GM12878 (cell line): Measurements from ENCODE around the gene GTPBP3. TPM values are rescaled to one million over a fixed set of nuclear protein-coding genes. Genes with fewer than 3 reads are reported as not detected.

Experiments
- ATAC-seq: fragments of 200-7000 bp; cut with Tn5 transposase; 3 replicates; pipeline ENCODE4 v1.9.1; 2020; ENCODE audit warnings: mild to moderate bottlenecking, moderate library complexity
- BruUV-seq: library from RNA; stranded (reverse); fragments of 400-500 nt; replicated peaks from 2 replicates; lab custom pipeline; 2021; lab: Mats Ljungman, UMichigan
- CTCF ChIA-PET: fragments of 300-600 bp; sonication (Branson Sonifier 250); formaldehyde crosslinking; extraction: SDS; loops from one replicate; lab custom pipeline; 2021; ENCODE audit warnings: inconsistent platforms; lab: Yijun Ruan, JAX
- POLR2A ChIA-PET: fragments of 350-600 bp; formaldehyde crosslinking; extraction: SDS; loops from one replicate; lab custom pipeline; 2021; ENCODE audit warnings: inconsistent platforms; lab: Charles Lee
- RAD21 ChIA-PET: fragments of 300-600 bp; sonication (Branson Sonifier 250); formaldehyde crosslinking; loops from one replicate; lab custom pipeline; 2023; ENCODE audit warnings: antibody characterized with exemption; ENCODE audit not compliant: unreplicated experiment; lab: Charles Lee
- SMC1A ChIA-PET: fragments of 300-600 bp; sonication (Branson Sonifier 250); formaldehyde crosslinking; loops from one replicate; lab custom pipeline; 2023; ENCODE audit not compliant: unreplicated experiment, uncharacterized antibody; lab: Charles Lee
- DNase-seq: peaks from one replicate; pipeline ENCODE4 v3.0.0-alpha.2; 2011; ENCODE audit warnings: low read depth, low spot score
- FAIRE-seq: peaks from 3 replicates; lab custom pipeline; 2011; peaks lifted over from hg19 to GRCh38; lab: Jason Lieb, UNC
- H2AFZ ChIP-seq: 2 replicates; pipeline ENCODE4 v1.6.0; 2011; ENCODE audit warnings: low read depth, low read length, control low read depth; ENCODE audit not compliant: control insufficient read depth
- H3K27ac ChIP-seq: 2 replicates; pipeline ENCODE4 v1.5.1; 2011; ENCODE audit warnings: control low read depth; ENCODE audit not compliant: control insufficient read depth, insufficient read depth
- H3K27me3 ChIP-seq, 2 experiments: replicated peaks in 1 of 2; 2 replicates each; pipeline versions ENCODE4 v1.6.0 to v1.6.1; 2011; ENCODE audit warnings: low read length in 1 of 2; ENCODE audit not compliant: control insufficient read depth in 2 of 2, insufficient read depth in 2 of 2
- H3K36me3 ChIP-seq, 2 experiments: 2 replicates each; pipeline ENCODE4 v1.5.1; 2011; ENCODE audit warnings: low read length in 1 of 2; ENCODE audit not compliant: control insufficient read depth in 2 of 2, insufficient read depth in 2 of 2
- H3K4me1 ChIP-seq: 2 replicates; pipeline ENCODE4 v1.6.1; 2011; ENCODE audit warnings: mild to moderate bottlenecking, low read length, moderate library complexity, mixed read lengths; ENCODE audit not compliant: control insufficient read depth, insufficient read depth
- H3K4me2 ChIP-seq: 2 replicates; pipeline ENCODE4 v1.6.0; 2011; ENCODE audit warnings: control low read depth; ENCODE audit not compliant: control insufficient read depth, insufficient read depth
- H3K4me3 ChIP-seq: fragments of 200-600 bp; sonication (generic); 2 replicates; pipeline ENCODE4 v1.5.1; 2016
- H3K79me2 ChIP-seq: 2 replicates; pipeline ENCODE4 v1.6.0; 2011; ENCODE audit warnings: low read length; ENCODE audit not compliant: control insufficient read depth, insufficient read depth
- H3K9ac ChIP-seq: 2 replicates; pipeline ENCODE4 v1.8.0; 2011; ENCODE audit warnings: low read length, control low read depth, mixed read lengths; ENCODE audit not compliant: control insufficient read depth, insufficient read depth
- H3K9me3 ChIP-seq: replicated peaks from 3 replicates; pipeline ENCODE4 v1.5.1; 2011; ENCODE audit warnings: mild to moderate bottlenecking, low read length; ENCODE audit not compliant: control insufficient read depth, insufficient read depth
- H4K20me1 ChIP-seq: 2 replicates; pipeline ENCODE4 v1.6.0; 2011; ENCODE audit not compliant: control insufficient read depth, insufficient read depth
- E2F4 ChIP-seq: IDR thresholded peaks from 2 replicates; pipeline ENCODE4 v1.6.1; 2012; ENCODE audit warnings: low read depth, low read length, improper control_type of control experiment
- KDM1A ChIP-seq: fragments of 200-600 bp; sonication (generic); IDR thresholded peaks from 2 replicates; pipeline ENCODE4 v1.6.1; 2016; ENCODE audit warnings: borderline replicate concordance
- LARP7 ChIP-seq: fragments of 450-650 bp; IDR thresholded peaks from 2 replicates; pipeline ENCODE4 v1.6.1; 2017; ENCODE audit warnings: mild to moderate bottlenecking
- MTA3 ChIP-seq: IDR thresholded peaks from 2 replicates; pipeline ENCODE4 v1.6.1; 2012; ENCODE audit warnings: low read length, inconsistent platforms, borderline replicate concordance
- MYC ChIP-seq: IDR thresholded peaks from 2 replicates; pipeline ENCODE4 v1.6.1; 2011; ENCODE audit warnings: mild to moderate bottlenecking, low read length, moderate library complexity, inconsistent platforms; ENCODE audit not compliant: insufficient read depth, insufficient replicate concordance, insufficient read length, severe bottlenecking
- NR2C2 ChIP-seq: IDR thresholded peaks from 2 replicates; pipeline ENCODE4 v1.6.1; 2011; ENCODE audit warnings: borderline replicate concordance, low read depth; ENCODE audit not compliant: control insufficient read depth, insufficient read length
- PML ChIP-seq: IDR thresholded peaks from 2 replicates; pipeline ENCODE4 v1.6.1; 2012; ENCODE audit warnings: low read length, inconsistent platforms
- RFX5 ChIP-seq: IDR thresholded peaks from 2 replicates; pipeline ENCODE4 v1.6.1; 2011; ENCODE audit warnings: low read depth, low read length, improper control_type of control experiment
- SREBF1 ChIP-seq: IDR thresholded peaks from 2 replicates; pipeline ENCODE4 v1.6.1; 2012; ENCODE audit warnings: mild to moderate bottlenecking, low read length
- TCF12 ChIP-seq: IDR thresholded peaks from 2 replicates; pipeline ENCODE4 v1.6.1; 2011; ENCODE audit warnings: low read depth, mild to moderate bottlenecking, low read length
- ZZZ3 ChIP-seq: IDR thresholded peaks from 2 replicates; pipeline ENCODE4 v1.6.1; 2011; ENCODE audit warnings: low read depth; ENCODE audit not compliant: control insufficient read depth, insufficient read length
- WGBS: methylation state at CpG from one replicate; pipeline ENCODE4 v1.1.6; 2016; ENCODE audit warnings: low lambda C conversion rate; ENCODE audit not compliant: insufficient replicate concordance, insufficient coverage; ENCODE audit errors: missing lambda C conversion rate; 5-methylcytosine and 5-hydroxymethylcytosine counted together
- in situ Hi-C: fragments of 300-500 bp; cut with MboI; formaldehyde crosslinking; loops from 9 replicates; pipeline ENCODE4 v1.14.3; 2018; ENCODE audit warnings: mixed read lengths
- intact Hi-C: fragments of 100-400 bp; cut with micrococcal nuclease; formaldehyde crosslinking; loops from one replicate; pipeline ENCODE4 v1.14.2; 2022; ENCODE audit not compliant: unreplicated experiment
- polyA plus RNA-seq, 11 experiments: library from polyadenylated mRNA; depleted of rRNA in 4 of 11; unstranded in 6 of 11; stranded (reverse) in 5 of 11; fragments of >200 nt; fragmentation: Nextera tagmentation in 4 of 11; fragmentation: Illumina TruSeq in 1 of 11; extraction: Ambion mirVana in 4 of 11; extraction: Trizol in 1 of 11; gene quantifications; 1 replicate in 1 of 11; 2 replicates in 10 of 11; pipeline versions ENCODE4 v1.2.1 to v1.2.3, GENCODE V29; 2011 to 2016; ENCODE audit warnings: inconsistent platforms in 2 of 11, missing spikeins in 2 of 11, low read depth in 1 of 11
- total RNA-seq, 4 experiments: library from RNA; depleted of rRNA in 3 of 4; stranded (reverse); fragments of >200 nt in 3 of 4; fragmentation: Illumina TruSeq in 1 of 4; extraction: Trizol in 1 of 4; gene quantifications; 2 replicates each; pipeline versions ENCODE4 v1.2.1 to v1.2.3, GENCODE V29; 2013 to 2021

The GTPBP3 gene
- total and polyA plus RNA-seq, 10 of the 15 experiments (the other 5 are each of a cell fraction or from before 2014, with no cell fraction given), result 2.9 to 46.8 (median 15.4) TPM

GRCh38 chr19:17326595-17326966, 10.8 kb upstream of the GTPBP3 start:
- H4K20me1 ChIP-seq, result no peaks in the 10 kb centered on the region
- ATAC-seq, result no peak
- H3K27ac ChIP-seq, result no peak overlapping the region
- H3K79me2 ChIP-seq, result no peaks in the 10 kb centered on the region
- RAD21 ChIA-PET, result no interaction called here
- no peak overlapping the region for H3K4me2 ChIP-seq
- FAIRE-seq, result no peak
- CTCF ChIA-PET, result no interaction called here
- in situ Hi-C loops, result no loop called here
- no peaks in the 10 kb centered on the region; a peak in 2 of 4 replicates for H3K27me3 ChIP-seq
- WGBS, result 66% methylated on average over 11 of the region's 11 CpGs
- BruUV-seq, result no TSS peak
- POLR2A ChIA-PET, result no interaction called here
- H3K4me1 ChIP-seq, result no peaks in the 10 kb centered on the region
- SMC1A ChIA-PET, result no interaction called here
- 0 out of 4 replicates have a peak, but pooled peaks cover 0 to 2% of the 10 kb centered on the region in 2 experiments for H3K36me3 ChIP-seq
- intact Hi-C loops, result no loop called here
- no peaks in the 10 kb centered on the region for H3K9me3 ChIP-seq
- no peak overlapping the region for H3K9ac ChIP-seq
- no peak for DNase-seq
- no peak overlapping the region for H3K4me3 ChIP-seq
- TF ChIP-seq MTA3 (no peak), SREBF1 (no peak), ZZZ3 (no peak), E2F4 (no peak), LARP7 (no peak), NR2C2 (no peak), RFX5 (no peak), PML (no peak), TCF12 (no peak), KDM1A (no peak), MYC (no peak)
- TF ChIP-seq, all 136 proteins: peak for 0
- no peak overlapping the region for H2AFZ ChIP-seq
